ENCODE measurements around the gene CMSS1. TPM values are rescaled to one million over a fixed set of nuclear protein-coding genes. Genes with fewer than 3 reads are reported as not detected.
A peak's percentile ranks its signal among the peaks of the same experiment; 100 is the strongest.

CMSS1 gene
- total and polyA plus RNA-seq, 2 of the 13 experiments (the other 11 are each of a cell fraction or from before 2014, with no cell fraction given) = 6.4 to 48.7 TPM

GRCh38 chr3:99846477-99847160 lies 29.0 kb downstream of the CMSS1 start (continued):
- TF ChIP-seq ZNF276 (CRISPR knock-in tag; IDR thresholded peaks at IDR 0.05; ENCODE audit: low read depth) (no peak), HOXD1 (CRISPR knock-in tag; IDR thresholded peaks at IDR 0.05) (no peak), STAG1 (CRISPR knock-in tag; IDR thresholded peaks at IDR 0.05) (no peak), TRIM24 (CRISPR knock-in tag; IDR thresholded peaks at IDR 0.05) (no peak), ZMYM3 (CRISPR knock-in tag; IDR thresholded peaks at IDR 0.05) (no peak), ZNF7 (CRISPR knock-in tag; IDR thresholded peaks at IDR 0.05) (no peak), SIX4 (CRISPR knock-in tag; IDR thresholded peaks at IDR 0.05) (no peak), ZNF652 (CRISPR knock-in tag; IDR thresholded peaks at IDR 0.05; ENCODE audit: borderline replicate concordance, low read depth) (no peak), ZNF800 (CRISPR knock-in tag; IDR thresholded peaks at IDR 0.05) (0 out of 2 replicates have a peak, but pooled peaks have one; percentile 16), NFE2L1 (CRISPR knock-in tag; IDR thresholded peaks at IDR 0.05; ENCODE audit: borderline replicate concordance) (no peak), RBM22 (optimal IDR thresholded peaks at IDR 0.05; ENCODE audit: low read length) (no peak), SAFB2 (CRISPR knock-in tag; IDR thresholded peaks at IDR 0.05; ENCODE audit: borderline replicate concordance, low read depth) (no peak), DPF2 (CRISPR knock-in tag; IDR thresholded peaks at IDR 0.05; ENCODE audit: borderline replicate concordance, low read depth) (no peak), SP5 (CRISPR knock-in tag; IDR thresholded peaks at IDR 0.05; ENCODE audit: borderline replicate concordance, low read depth) (no peak), ZNF333 (CRISPR knock-in tag; IDR thresholded peaks at IDR 0.05; ENCODE audit: borderline replicate concordance) (no peak), ZNF546 (CRISPR knock-in tag; conservative IDR thresholded peaks at IDR 0.05) (no peak), FOXP1 (IDR thresholded peaks at IDR 0.05) (no peak), FOXP1 (CRISPR knock-in tag; IDR thresholded peaks at IDR 0.05) (peak; percentile 25; the same call in 1 of the 2 replicates), ZNF709 (CRISPR knock-in tag; IDR thresholded peaks at IDR 0.05) (no peak), KMT2B (CRISPR knock-in tag; IDR thresholded peaks at IDR 0.05) (no peak), U2AF1 (optimal IDR thresholded peaks at IDR 0.05; ENCODE audit: low read depth, low read length) (no peak), PCBP2 (optimal IDR thresholded peaks at IDR 0.05; ENCODE audit: low read depth, low read length, poor library complexity, severe bottlenecking) (no peak), HNRNPH1 (optimal IDR thresholded peaks at IDR 0.05; ENCODE audit: low read depth, low read length) (no peak), ZNF710 (CRISPR knock-in tag; IDR thresholded peaks at IDR 0.05; ENCODE audit: borderline replicate concordance) (no peak), TAF1 (CRISPR knock-in tag; IDR thresholded peaks at IDR 0.05) (no peak), PPARG (CRISPR knock-in tag; conservative IDR thresholded peaks at IDR 0.05) (no peak)

Measured in HepG2 (cell line).